HG03135 (cell line): Measurements from ENCODE around the gene RAB8A.

Source experiments
- ATAC-seq: cut with Tn5 transposase; IDR thresholded peaks from one replicate; pipeline ENCODE4 v1.9.1; 2021; ENCODE audit warnings: mild to moderate bottlenecking, moderate library complexity; ENCODE audit not compliant: unreplicated experiment

RAB8A gene

GRCh38 chr19:16111160-16111908 lies at the start of gene RAB8A:
Gene RAB8A, plus strand, starts transcription at chr19:16111889. Its CDS starts 13 bp downstream, at chr19:16111902.
- ATAC-seq, result peak; percentile 84

- ATAC-seq, result no peak
Measured at GRCh38 chr19:16061943-16062342, 49.7 kb upstream of the RAB8A start.

- ATAC-seq, result no peak
Measured at GRCh38 chr19:16062789-16063188, 48.9 kb upstream of the RAB8A start.

GRCh38 chr19:16064209-16064889 lies 47.3 kb upstream of the RAB8A start:
- no peak for ATAC-seq

GRCh38 chr19:16066611-16067104 lies 45.0 kb upstream of the RAB8A start:
- no peak for ATAC-seq

GRCh38 chr19:16067205-16067938 lies 44.3 kb upstream of the RAB8A start:
- no peak for ATAC-seq

GRCh38 chr19:16068696-16069259 lies 42.9 kb upstream of the RAB8A start:
- ATAC-seq, result no peak

- no peak for ATAC-seq
Measured at GRCh38 chr19:16069813-16070365, 41.8 kb upstream of the RAB8A start.

GRCh38 chr19:16070366-16070990 lies 41.2 kb upstream of the RAB8A start:
- ATAC-seq, result peak; percentile 58

- no peak for ATAC-seq
Measured at GRCh38 chr19:16071072-16071691, 40.5 kb upstream of the RAB8A start.

GRCh38 chr19:16073481-16073880 lies 38.2 kb upstream of the RAB8A start:
- ATAC-seq, result no peak

GRCh38 chr19:16073988-16074387 lies 37.7 kb upstream of the RAB8A start:
- ATAC-seq, result no peak

GRCh38 chr19:16074488-16075365 lies 37.0 kb upstream of the RAB8A start:
- ATAC-seq, result no peak

- ATAC-seq, result no peak
Measured at GRCh38 chr19:16075430-16076153, 36.1 kb upstream of the RAB8A start.

- ATAC-seq, result peak; percentile 49
Measured at GRCh38 chr19:16076154-16076957, 35.3 kb upstream of the RAB8A start, which contains the start of gene TPM4. Gene TPM4, plus strand, starts transcription at chr19:16076495. Its CDS starts 71 bp downstream, at chr19:16076566.

GRCh38 chr19:16076958-16077611 lies 34.6 kb upstream of the RAB8A start:
- no peak for ATAC-seq
